Measurements from ENCODE around the gene LRRK2. TPM values are rescaled to one million over a fixed set of nuclear protein-coding genes. Genes with fewer than 3 reads are reported as not detected.

The LRRK2 gene
- total and polyA plus RNA-seq, 2 of the 8 experiments (the other 6 are each of a cell fraction or from before 2014, with no cell fraction given) = 0.06 to 0.13 TPM

DNA sequence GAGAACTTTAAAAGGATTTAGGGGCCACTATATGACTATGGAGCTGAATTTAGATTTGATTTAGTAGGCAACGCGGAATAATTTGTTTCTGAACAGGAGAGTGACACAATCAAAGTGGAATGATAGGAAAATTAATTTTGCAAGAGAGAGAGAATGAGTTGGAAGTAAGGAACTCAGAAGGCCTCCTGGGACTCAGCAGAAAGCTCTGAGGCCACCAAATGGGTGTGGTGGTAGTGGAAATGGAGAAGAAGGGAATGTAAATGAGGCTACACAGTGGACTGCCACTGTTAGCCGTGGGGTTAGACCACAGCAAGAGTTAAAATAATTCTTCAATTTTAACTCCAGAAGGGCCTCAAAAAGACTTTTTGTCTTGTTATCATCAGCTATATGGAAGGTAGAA, 102.7 kb downstream of the LRRK2 start:
- Histone ChIP-seq H2BK12ac (ENCODE audit: low read depth, low read length) (no peak overlapping the region), H3K56ac (replicated peaks; ENCODE audit: insufficient read length, low read depth, low read length) (no peak overlapping the region), H4K20me1 (replicated peaks in 1 of 2; ENCODE audit: control insufficient read depth in 1 of 2, insufficient read depth in 2 of 2, low read length in 2 of 2) (no peaks in the 10 kb centered on the region), H3K4me1 (replicated peaks in 1 of 4; ENCODE audit: control insufficient read depth in 3 of 4, insufficient read depth in 4 of 4, low read length in 3 of 4) (no peaks in the 10 kb centered on the region), H3K79me1 (ENCODE audit: low read depth, low read length) (no peaks in the 10 kb centered on the region), H4K8ac (ENCODE audit: extremely low read depth, insufficient read depth, low read length) (no peak overlapping the region), H3K9ac (replicated peaks in 1 of 4; ENCODE audit: extremely low read depth in 1 of 4, low read depth in 3 of 4, low read length in 3 of 4) (no peak overlapping the region), H3K27ac (ENCODE audit: low read depth, low read length) (no peak overlapping the region), H2AFZ (ENCODE audit: low read length) (no peak overlapping the region), H3K36me3 (ENCODE audit: control insufficient read depth in 2 of 4, insufficient read depth in 4 of 4, low read length in 3 of 4) (no peaks in the 10 kb centered on the region), H3K4me3 (ENCODE audit: extremely low read depth in 1 of 4, insufficient read depth in 2 of 4, low read depth in 3 of 4, low read length in 4 of 4) (no peak overlapping the region), H3K79me2 (ENCODE audit: control insufficient read depth in 1 of 2, insufficient read depth in 2 of 2, low read length in 2 of 2) (no peaks in the 10 kb centered on the region), H3K4ac (replicated peaks; ENCODE audit: insufficient read length, low read depth, low read length) (no peak overlapping the region), H3K9me3 (ENCODE audit: insufficient read depth in 2 of 2, low read depth in 1 of 2, low read length in 1 of 2) (peaks cover 0 to 5% of the 10 kb centered on the region in 2 experiments; a peak in 2 of 4 replicates), H2BK15ac (ENCODE audit: low read length) (no peak overlapping the region), H3K18ac (ENCODE audit: extremely low read depth, low read length) (no peak overlapping the region), H3K14ac (ENCODE audit: insufficient read length) (no peak overlapping the region), H3K23me2 (ENCODE audit: low read depth, low read length) (no peaks in the 10 kb centered on the region), H4K91ac (replicated peaks; ENCODE audit: insufficient read length, low read length) (no peak overlapping the region), H2AK5ac (ENCODE audit: low read depth, low read length) (no peak overlapping the region), H3K4me2 (ENCODE audit: insufficient read depth in 1 of 2, low read depth in 2 of 2, low read length in 2 of 2) (no peak overlapping the region), H4K5ac (ENCODE audit: insufficient read length, low read depth, low read length) (no peak overlapping the region), H2BK120ac (replicated peaks; ENCODE audit: low read depth, low read length) (no peak overlapping the region), H3K27me3 (replicated peaks in 1 of 4; ENCODE audit: control insufficient read depth in 3 of 4, extremely low read depth in 1 of 4, insufficient read depth in 3 of 4, low read length in 3 of 4) (no peaks in the 10 kb centered on the region), H2BK20ac (ENCODE audit: low read length) (no peak overlapping the region), H2BK5ac (ENCODE audit: low read depth, low read length) (no peak overlapping the region), H3K23ac (ENCODE audit: insufficient read length) (no peak overlapping the region)
- 94% methylated on average over 3 of the region's 3 CpGs; no CpG with 5 or more reads in 1 of the 2 experiments for WGBS, 2 experiments (ENCODE audit: extremely low coverage in 1 of 2, insufficient coverage in 1 of 2, insufficient read length in 1 of 2, insufficient replicate concordance in 2 of 2, low coverage in 1 of 2, low lambda C conversion rate in 2 of 2, missing lambda C conversion rate in 1 of 2)
- TF ChIP-seq RXRA (IDR thresholded peaks at IDR 0.05; ENCODE audit: insufficient read depth, low read depth, low read length) (no peak), TBP (IDR thresholded peaks at IDR 0.05; ENCODE audit: low read depth, low read length) (no peak), FOSL1 (IDR thresholded peaks at IDR 0.05; ENCODE audit: insufficient read depth, low read depth, low read length) (no peak), BRCA1 (IDR thresholded peaks at IDR 0.05; ENCODE audit: low read depth, low read length) (no peak), POLR2A (IDR thresholded peaks at IDR 0.05; ENCODE audit: control extremely low read depth in 1 of 2, low read depth in 2 of 2, low read length in 2 of 2) (no peak), SP4 (IDR thresholded peaks at IDR 0.05; ENCODE audit: low read length) (no peak), E2F6 (IDR thresholded peaks at IDR 0.05) (no peak), RBBP5 (IDR thresholded peaks at IDR 0.05; ENCODE audit: borderline replicate concordance, low read depth, low read length) (no peak), GABPA (IDR thresholded peaks at IDR 0.05; ENCODE audit: borderline replicate concordance, insufficient read depth, low read length) (no peak), SIRT6 (IDR thresholded peaks at IDR 0.05; ENCODE audit: low read length) (no peak), KDM5A (IDR thresholded peaks at IDR 0.05; ENCODE audit: low read length) (no peak), SUZ12 (IDR thresholded peaks at IDR 0.05; ENCODE audit: low read length) (no peak), SIN3A (conservative IDR thresholded peaks at IDR 0.05 in 1 of 2, IDR thresholded peaks at IDR 0.05 in 1 of 2; ENCODE audit: low read depth in 1 of 2, low read length in 2 of 2) (no peak)
- ChIA-PET CTCF (ENCODE audit: partially characterized antibody) (interaction anchor here (0.6 to 3.6 kb wide), 4 partner anchors 8 to 746 kb away, joined by 3 to 19 read pairs (median 4); no protein-coding TSS in a partner anchor), POLR2A (ENCODE audit: partially characterized antibody) (no interaction called here)
- no peak for FAIRE-seq
- DNase-seq (ENCODE audit: low read depth in 1 of 2, low spot score in 2 of 2) = no peak
